Activated T-cell treated with anti-CD3 and anti-CD28 coated beads, Interleukin-2, amount 50 U/mL, for 1 hour (primary cell): Measurements from ENCODE around the gene VANGL1.

Experiments
- DNase-seq: peaks from one replicate; pipeline ENCODE4 v3.0.0-alpha.2; 2020

Gene VANGL1

DNA sequence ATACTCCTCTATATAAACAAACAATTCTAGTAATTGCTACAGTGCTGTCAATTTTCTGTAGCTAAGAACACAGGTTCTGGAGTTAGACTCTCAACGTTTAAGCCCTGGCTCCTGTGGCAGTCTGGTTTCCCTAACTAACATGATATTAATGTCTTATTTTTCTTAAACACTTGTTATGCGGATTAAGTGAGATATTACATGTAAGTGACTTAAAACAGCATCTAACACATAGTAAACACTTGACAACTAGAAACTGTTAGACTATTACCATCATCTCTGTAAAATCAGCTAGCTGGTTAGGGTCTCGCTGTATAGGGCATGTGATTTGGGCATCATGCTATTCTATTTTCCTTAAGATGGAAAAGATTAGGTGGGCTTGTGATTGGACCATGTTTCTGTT is 2.3 kb downstream of the VANGL1 start:
- DNase-seq = no peak

- DNase-seq = no peak
Measured at GRCh38 chr1:115647047-115647446, 5.3 kb downstream of the VANGL1 start.

GRCh38 chr1:115647507-115647906 is 5.7 kb downstream of the VANGL1 start:
- no peak for DNase-seq

- DNase-seq = no peak
Measured at GRCh38 chr1:115647919-115648650, 6.3 kb downstream of the VANGL1 start.

GRCh38 chr1:115648717-115649691 is 7.2 kb downstream of the VANGL1 start:
- DNase-seq = no peak

- DNase-seq = no peak
Measured at GRCh38 chr1:115649964-115650363, 8.2 kb downstream of the VANGL1 start.

DNA sequence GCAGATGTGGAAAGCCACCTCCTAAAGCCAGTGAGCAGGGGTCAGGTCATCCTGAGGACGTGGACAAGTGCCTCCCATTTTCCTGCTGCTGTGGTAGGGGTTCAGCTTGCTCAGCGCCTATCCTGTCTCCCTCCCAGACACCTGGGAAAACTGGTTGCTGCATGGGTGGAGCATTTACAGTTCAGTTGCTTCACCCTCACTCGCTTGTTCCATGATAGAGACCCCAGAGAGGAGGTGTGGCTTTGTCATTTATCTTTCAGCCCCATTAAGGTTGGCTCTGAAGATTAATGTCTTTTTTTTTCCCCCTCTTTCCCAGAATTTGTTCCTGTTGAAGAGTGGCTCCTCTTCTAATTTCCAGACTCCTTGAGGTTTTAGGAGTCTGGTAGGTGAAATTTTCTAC is 9.2 kb downstream of the VANGL1 start:
- DNase-seq = no peak

- no peak for DNase-seq
Measured at GRCh38 chr1:115651391-115651790, 9.6 kb downstream of the VANGL1 start.

DNA sequence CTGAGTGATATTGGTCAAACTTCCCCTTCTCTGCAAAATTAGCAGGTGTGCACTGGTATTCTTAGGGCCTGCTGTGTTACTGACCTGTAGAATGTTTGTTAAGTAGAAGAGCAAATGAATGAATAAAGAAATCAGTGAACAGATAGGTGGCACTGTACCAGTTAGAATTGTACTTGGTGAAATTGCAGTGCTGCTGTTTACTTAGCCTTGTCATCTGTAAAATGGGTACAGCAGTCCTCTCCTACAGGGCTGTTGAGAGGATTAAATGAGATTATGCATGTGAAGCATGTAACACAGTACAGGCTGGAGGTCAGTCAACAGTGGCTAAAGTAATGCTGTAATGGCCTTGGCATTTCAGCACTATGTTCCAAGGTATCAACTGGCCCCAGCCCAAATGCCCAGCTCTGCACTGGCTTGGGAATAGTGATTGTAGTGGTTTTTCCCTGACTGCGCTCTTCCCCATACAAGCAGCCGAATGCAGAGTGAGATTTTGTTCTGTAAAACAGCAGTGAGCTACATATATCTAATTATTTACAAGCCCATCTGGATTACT is 10.5 kb downstream of the VANGL1 start:
- no peak for DNase-seq

- DNase-seq = no peak
Measured at GRCh38 chr1:115654125-115654524, 12.4 kb downstream of the VANGL1 start.

DNA sequence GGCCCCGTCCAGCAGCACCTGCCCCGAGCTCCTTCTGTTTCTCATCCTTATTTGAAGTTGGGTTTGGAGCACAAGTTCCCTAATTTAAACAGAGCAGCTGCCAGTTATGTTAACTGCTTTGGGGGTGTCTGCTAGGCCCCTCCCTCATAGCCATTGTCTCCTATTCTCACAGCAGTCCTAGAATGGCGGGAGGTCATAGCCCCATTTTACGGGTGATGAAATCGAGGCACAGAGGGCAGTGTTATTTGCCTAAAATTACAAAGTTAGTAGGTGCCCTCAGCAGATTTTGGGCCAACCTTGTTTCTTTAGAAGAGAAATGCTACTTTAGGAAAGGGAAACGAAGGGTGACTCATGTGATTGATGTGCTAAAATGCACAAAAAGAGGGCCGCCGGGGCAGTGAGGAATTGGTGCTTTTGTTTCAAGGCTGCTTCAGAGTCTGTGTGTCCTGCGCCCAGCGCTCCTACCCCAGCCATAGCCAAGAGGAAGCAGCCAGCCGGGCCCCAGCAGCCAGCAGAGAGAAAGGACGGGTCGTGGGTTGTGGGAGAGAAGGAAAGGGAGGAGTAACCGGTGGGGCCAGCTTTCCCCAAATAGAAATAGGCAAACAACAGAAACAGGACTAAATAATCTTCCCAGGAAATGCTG is 13.0 kb downstream of the VANGL1 start:
- no peak for DNase-seq

GRCh38 chr1:115655306-115655663 is 13.5 kb downstream of the VANGL1 start:
- no peak for DNase-seq

GRCh38 chr1:115655916-115656315 is 14.1 kb downstream of the VANGL1 start:
- no peak for DNase-seq

- DNase-seq = no peak
Measured at GRCh38 chr1:115656461-115657077, 14.8 kb downstream of the VANGL1 start.

DNA sequence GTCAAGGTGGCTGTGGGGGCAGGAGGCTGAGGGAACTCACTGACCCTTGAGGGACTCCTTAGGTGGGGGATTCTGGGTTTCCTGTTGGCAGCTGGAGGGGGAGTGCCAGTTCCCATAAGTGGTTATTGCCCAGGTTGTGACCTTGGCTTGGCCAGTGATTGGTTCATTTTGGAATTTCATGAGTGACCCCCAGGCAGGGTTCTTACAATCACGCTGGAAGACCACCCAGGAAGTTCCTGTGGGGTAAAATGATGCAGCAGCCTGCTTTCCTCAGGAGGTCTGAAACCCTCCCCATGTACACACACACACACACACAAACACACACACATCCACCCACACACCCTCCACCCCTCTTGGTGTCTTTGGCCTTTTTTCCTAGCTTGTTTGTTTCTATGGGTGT is 16.9 kb downstream of the VANGL1 start:
- DNase-seq = no peak

- DNase-seq = no peak
Measured at GRCh38 chr1:115660151-115660550, 18.4 kb downstream of the VANGL1 start.

- DNase-seq = no peak
Measured at GRCh38 chr1:115661157-115661556, 19.4 kb downstream of the VANGL1 start.

GRCh38 chr1:115665319-115666096 is 23.7 kb downstream of the VANGL1 start:
- DNase-seq = no peak

DNA sequence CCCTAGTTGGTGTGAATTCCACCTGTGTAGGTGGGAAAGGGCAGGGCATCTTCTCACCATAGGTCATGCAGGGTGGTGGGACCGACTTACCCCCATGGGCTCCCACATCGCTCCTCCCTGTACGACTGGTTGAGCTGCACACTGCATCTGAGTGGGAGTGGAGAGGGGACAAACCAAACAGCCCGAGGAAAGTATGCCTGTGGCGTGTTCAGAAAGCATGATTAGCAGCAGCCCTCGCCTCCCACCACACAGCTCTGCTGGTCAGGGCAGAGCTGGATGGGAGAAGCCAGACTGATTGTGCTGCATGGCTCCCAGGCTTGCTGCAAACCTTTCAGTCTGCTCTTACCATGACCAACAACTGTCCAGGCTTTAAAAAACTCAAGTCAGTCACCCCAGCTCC is 24.4 kb downstream of the VANGL1 start:
- no peak for DNase-seq

GRCh38 chr1:115666702-115667101 is 24.9 kb downstream of the VANGL1 start:
- no peak for DNase-seq

- DNase-seq = no peak
Measured at GRCh38 chr1:115668579-115668978, 26.8 kb downstream of the VANGL1 start.
